PFSK-1 (cell line): Measurements from ENCODE around the gene TBX4.

ENCODE experiments used
- POLR2AphosphoS5 ChIP-seq: IDR thresholded peaks from 2 replicates; pipeline ENCODE4 v1.6.1; 2012; ENCODE audit warnings: low read depth, mild to moderate bottlenecking, control low read depth, low read length, moderate library complexity
- SIN3A ChIP-seq: IDR thresholded peaks from 2 replicates; pipeline ENCODE4 v1.6.1; 2012; ENCODE audit warnings: mild to moderate bottlenecking, low read length, moderate library complexity, borderline replicate concordance; ENCODE audit not compliant: insufficient read depth
- TF ChIP-seq, protein P1 (sequence below), 2 experiments: IDR thresholded peaks; 2 replicates each; pipeline versions ENCODE4 v1.6.1 to v1.8.0; 2011 to 2012; ENCODE audit warnings: low read depth in 2 of 2, low read length in 2 of 2, control low read depth in 1 of 2, inconsistent platforms in 1 of 2, mild to moderate bottlenecking in 1 of 2, moderate library complexity in 1 of 2; ENCODE audit not compliant: insufficient read depth in 1 of 2

DNA sequence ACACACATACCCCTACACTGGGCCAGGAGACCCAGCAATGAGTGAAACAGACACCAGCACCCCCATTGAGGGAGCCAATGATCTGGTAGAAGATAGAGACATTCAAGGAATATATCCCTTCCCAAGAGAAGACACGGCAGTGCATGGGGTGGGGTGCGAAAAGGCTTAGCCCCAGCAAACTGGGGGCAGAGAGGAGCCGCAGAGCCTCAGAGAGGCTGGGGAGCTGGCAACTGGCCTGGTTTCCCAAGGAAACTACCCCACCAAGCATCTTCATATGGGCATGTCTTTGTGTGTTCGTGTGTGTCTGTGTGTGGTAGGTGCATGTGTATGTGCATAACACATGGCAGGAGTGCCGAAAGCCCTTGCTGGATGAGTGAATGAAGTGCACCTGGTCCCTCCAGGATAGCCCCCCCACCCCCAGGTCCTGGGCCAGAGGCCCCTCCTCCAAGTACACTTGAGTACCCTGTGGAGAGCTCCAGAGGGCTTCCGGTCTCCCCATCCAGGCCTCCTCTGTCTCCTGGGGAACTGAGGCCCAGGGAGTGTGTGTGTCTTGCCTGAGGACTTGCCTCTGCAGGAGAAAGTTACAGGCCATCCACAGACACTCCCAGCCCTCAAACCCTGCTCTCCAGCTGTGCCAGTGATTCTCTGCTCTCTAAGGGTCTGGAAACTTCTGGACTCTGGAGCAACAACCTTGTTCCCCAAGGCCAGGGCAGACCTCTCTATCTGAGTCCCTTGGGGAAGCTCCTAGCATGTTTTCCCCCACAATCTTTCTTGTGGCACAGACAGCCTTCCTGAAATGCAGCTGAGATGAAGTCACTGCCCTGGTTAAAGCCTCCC lies 36.6 kb upstream of the TBX4 start:
- TF ChIP-seq SIN3A (no peak), POLR2AphosphoS5 (no peak)
- TF ChIP-seq, protein P1, sequence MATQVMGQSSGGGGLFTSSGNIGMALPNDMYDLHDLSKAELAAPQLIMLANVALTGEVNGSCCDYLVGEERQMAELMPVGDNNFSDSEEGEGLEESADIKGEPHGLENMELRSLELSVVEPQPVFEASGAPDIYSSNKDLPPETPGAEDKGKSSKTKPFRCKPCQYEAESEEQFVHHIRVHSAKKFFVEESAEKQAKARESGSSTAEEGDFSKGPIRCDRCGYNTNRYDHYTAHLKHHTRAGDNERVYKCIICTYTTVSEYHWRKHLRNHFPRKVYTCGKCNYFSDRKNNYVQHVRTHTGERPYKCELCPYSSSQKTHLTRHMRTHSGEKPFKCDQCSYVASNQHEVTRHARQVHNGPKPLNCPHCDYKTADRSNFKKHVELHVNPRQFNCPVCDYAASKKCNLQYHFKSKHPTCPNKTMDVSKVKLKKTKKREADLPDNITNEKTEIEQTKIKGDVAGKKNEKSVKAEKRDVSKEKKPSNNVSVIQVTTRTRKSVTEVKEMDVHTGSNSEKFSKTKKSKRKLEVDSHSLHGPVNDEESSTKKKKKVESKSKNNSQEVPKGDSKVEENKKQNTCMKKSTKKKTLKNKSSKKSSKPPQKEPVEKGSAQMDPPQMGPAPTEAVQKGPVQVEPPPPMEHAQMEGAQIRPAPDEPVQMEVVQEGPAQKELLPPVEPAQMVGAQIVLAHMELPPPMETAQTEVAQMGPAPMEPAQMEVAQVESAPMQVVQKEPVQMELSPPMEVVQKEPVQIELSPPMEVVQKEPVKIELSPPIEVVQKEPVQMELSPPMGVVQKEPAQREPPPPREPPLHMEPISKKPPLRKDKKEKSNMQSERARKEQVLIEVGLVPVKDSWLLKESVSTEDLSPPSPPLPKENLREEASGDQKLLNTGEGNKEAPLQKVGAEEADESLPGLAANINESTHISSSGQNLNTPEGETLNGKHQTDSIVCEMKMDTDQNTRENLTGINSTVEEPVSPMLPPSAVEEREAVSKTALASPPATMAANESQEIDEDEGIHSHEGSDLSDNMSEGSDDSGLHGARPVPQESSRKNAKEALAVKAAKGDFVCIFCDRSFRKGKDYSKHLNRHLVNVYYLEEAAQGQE (IDR thresholded peaks at IDR 0.05; ENCODE audit: insufficient read depth in 1 of 2, low read depth in 2 of 2, low read length in 2 of 2) = no peak
